GM21528 (cell line): ENCODE results near the gene ABHD12.

Experiments used
- ATAC-seq: cut with Tn5 transposase; IDR thresholded peaks from one replicate; pipeline ENCODE4 v1.9.1; 2021; ENCODE audit warnings: mild to moderate bottlenecking, moderate library complexity; ENCODE audit not compliant: unreplicated experiment, low FRiP score

Gene ABHD12

GRCh38 chr20:25309395-25310267, 81.0 kb downstream of the ABHD12 start:
- no peak for ATAC-seq

- ATAC-seq: no peak
Observed at GRCh38 chr20:25308671-25309394, 81.8 kb downstream of the ABHD12 start.

- ATAC-seq: no peak
Observed at GRCh38 chr20:25308083-25308491, 82.5 kb downstream of the ABHD12 start.

- no peak for ATAC-seq
Observed at GRCh38 chr20:25306991-25307903, 83.4 kb downstream of the ABHD12 start.

GRCh38 chr20:25304025-25304549, 86.5 kb downstream of the ABHD12 start:
- ATAC-seq: no peak

GRCh38 chr20:25303292-25304024, 87.2 kb downstream of the ABHD12 start:
- ATAC-seq: no peak

- no peak for ATAC-seq
Observed at GRCh38 chr20:25302596-25302995, 88.0 kb downstream of the ABHD12 start.

- ATAC-seq: no peak
Observed at GRCh38 chr20:25301357-25301920, 89.2 kb downstream of the ABHD12 start.

- ATAC-seq: no peak
Observed at GRCh38 chr20:25300496-25301170, 90.0 kb downstream of the ABHD12 start.

- ATAC-seq: no peak
Observed at GRCh38 chr20:25299806-25300205, 90.8 kb downstream of the ABHD12 start.

- peak; percentile 64 for ATAC-seq
Observed at GRCh38 chr20:25297141-25297905, 93.3 kb downstream of the ABHD12 start.

GRCh38 chr20:25296094-25297093, 94.2 kb downstream of the ABHD12 start:
- no peak for ATAC-seq

- no peak for ATAC-seq
Observed at GRCh38 chr20:25295386-25296093, 95.1 kb downstream of the ABHD12 start.

- ATAC-seq: no peak
Observed at GRCh38 chr20:25294459-25295385, 95.9 kb downstream of the ABHD12 start.

- no peak for ATAC-seq
Observed at GRCh38 chr20:25293910-25294458, 96.7 kb downstream of the ABHD12 start.
